Mesenchymal stem cell (in vitro differentiated cells and primary cell): ENCODE measurements around the gene SERGEF.

Experiments used
- DNase-seq: peaks from one replicate; pipeline ENCODE4 v3.0.0-alpha.2; 2013
- H2AFZ ChIP-seq: one replicate; pipeline ENCODE4 v1.6.1; 2013; ENCODE audit warnings: low read depth, mild to moderate bottlenecking, control low read depth, inconsistent platforms, low read length, moderate library complexity
- H2AK5ac ChIP-seq: 2 replicates; pipeline ENCODE4 v1.6.1; 2013; ENCODE audit warnings: low read length, moderate library complexity, mild to moderate bottlenecking, inconsistent platforms; ENCODE audit not compliant: severe bottlenecking
- H2BK120ac ChIP-seq: one replicate; pipeline ENCODE4 v1.6.1; 2013; ENCODE audit warnings: low read depth, mild to moderate bottlenecking, inconsistent platforms, low read length, moderate library complexity
- H2BK12ac ChIP-seq, 2 experiments: one replicate each; pipeline ENCODE4 v1.6.1; 2013; ENCODE audit warnings: inconsistent platforms in 2 of 2, low read length in 2 of 2, mild to moderate bottlenecking in 2 of 2, moderate library complexity in 2 of 2, control low read depth in 1 of 2
- H2BK15ac ChIP-seq: one replicate; pipeline ENCODE4 v1.6.1; 2013; ENCODE audit warnings: mild to moderate bottlenecking, low read depth, inconsistent platforms; ENCODE audit not compliant: poor library complexity, severe bottlenecking
- H2BK5ac ChIP-seq: 2 replicates; pipeline ENCODE4 v1.6.1; 2013; ENCODE audit warnings: low read depth, mild to moderate bottlenecking, low read length, control low read depth, inconsistent platforms; ENCODE audit not compliant: poor library complexity, severe bottlenecking
- H3K14ac ChIP-seq, 2 experiments: one replicate each; pipeline ENCODE4 v1.6.1; 2013; ENCODE audit warnings: inconsistent platforms in 2 of 2, low read length in 2 of 2, control low read depth in 1 of 2, mild to moderate bottlenecking in 1 of 2, moderate library complexity in 1 of 2
- H3K18ac ChIP-seq, 2 experiments: one replicate each; pipeline ENCODE4 v1.6.1; 2013; ENCODE audit warnings: inconsistent platforms in 2 of 2, low read length in 2 of 2, control low read depth in 1 of 2, low read depth in 1 of 2, mild to moderate bottlenecking in 1 of 2
- H3K23ac ChIP-seq, 2 experiments: one replicate each; pipeline ENCODE4 v1.6.1; 2013; ENCODE audit warnings: inconsistent platforms in 2 of 2, low read length in 2 of 2, mild to moderate bottlenecking in 2 of 2, moderate library complexity in 2 of 2, control low read depth in 1 of 2
- H3K27ac ChIP-seq: 2 replicates; pipeline ENCODE4 v1.5.1; 2013; ENCODE audit warnings: mild to moderate bottlenecking, moderate library complexity, low read length, control low read depth, inconsistent platforms; ENCODE audit not compliant: poor library complexity, severe bottlenecking
- H3K27me3 ChIP-seq, 2 experiments: 2 replicates each; pipeline versions ENCODE4 v1.6.1 to v1.7.0; 2013; ENCODE audit warnings: low read length in 2 of 2, mild to moderate bottlenecking in 2 of 2, moderate library complexity in 2 of 2, control low read depth in 1 of 2, inconsistent platforms in 1 of 2; ENCODE audit not compliant: control insufficient read depth in 1 of 2, insufficient read depth in 1 of 2
- H3K36me3 ChIP-seq, 2 experiments: 2 replicates each; pipeline versions ENCODE4 v1.6.1 to v1.7.0; 2013; ENCODE audit warnings: low read length in 2 of 2, control low read depth in 1 of 2, inconsistent platforms in 1 of 2, low read depth in 1 of 2, mild to moderate bottlenecking in 1 of 2; ENCODE audit not compliant: insufficient read depth in 2 of 2, control insufficient read depth in 1 of 2
- H3K4ac ChIP-seq, 2 experiments: one replicate each; pipeline ENCODE4 v1.6.1; 2013; ENCODE audit warnings: inconsistent platforms in 2 of 2, low read length in 2 of 2, mild to moderate bottlenecking in 2 of 2, moderate library complexity in 2 of 2, control low read depth in 1 of 2, low read depth in 1 of 2
- H3K4me1 ChIP-seq: 2 replicates; pipeline ENCODE4 v1.6.1; 2013; ENCODE audit warnings: low read depth, low read length, control low read depth; ENCODE audit not compliant: control insufficient read depth, insufficient read depth
- H3K4me2 ChIP-seq: 2 replicates; pipeline ENCODE4 v1.6.1; 2013; ENCODE audit warnings: low read length, mild to moderate bottlenecking, inconsistent platforms; ENCODE audit not compliant: poor library complexity, severe bottlenecking
- H3K4me3 ChIP-seq, 2 experiments: 2 replicates each; pipeline versions ENCODE4 v1.5.1 to v1.7.0; 2013; ENCODE audit warnings: low read length in 2 of 2, mild to moderate bottlenecking in 2 of 2, control low read depth in 1 of 2, low read depth in 1 of 2; ENCODE audit not compliant: insufficient read depth in 1 of 2
- H3K79me1 ChIP-seq: replicated peaks from 2 replicates; pipeline ENCODE4 v1.6.1; 2013; ENCODE audit warnings: mild to moderate bottlenecking, control low read depth, low read length, inconsistent platforms; ENCODE audit not compliant: poor library complexity, severe bottlenecking
- H3K9ac ChIP-seq: 2 replicates; pipeline ENCODE4 v1.7.0; 2013; ENCODE audit warnings: mild to moderate bottlenecking, low read length, moderate library complexity
- H3K9me3 ChIP-seq: 2 replicates; pipeline ENCODE4 v1.7.0; 2013; ENCODE audit warnings: mild to moderate bottlenecking, low read length; ENCODE audit not compliant: control insufficient read depth
- H4K8ac ChIP-seq: one replicate; pipeline ENCODE4 v1.6.1; 2013; ENCODE audit warnings: inconsistent platforms, mild to moderate bottlenecking, low read length, moderate library complexity
- H4K91ac ChIP-seq: one replicate; pipeline ENCODE4 v1.6.1; 2013; ENCODE audit warnings: mild to moderate bottlenecking, low read length, inconsistent platforms
- WGBS: methylation state at CpG from one replicate; pipeline ENCODE4 v1.1.7; 2013; ENCODE audit warnings: mixed read lengths; 5-methylcytosine and 5-hydroxymethylcytosine counted together

The SERGEF gene

GRCh38 chr11:17781626-17782025 is 231.2 kb downstream of the SERGEF start:
- Histone ChIP-seq H3K9ac (no peak overlapping the region), H2AK5ac (no peak overlapping the region), H2BK12ac (no peak overlapping the region), H3K14ac (no peak overlapping the region), H3K27me3 (peaks cover 0 to 14% of the 10 kb centered on the region in 2 experiments), H3K4ac (no peak overlapping the region), H3K4me2 (no peak overlapping the region), H2AFZ (no peak overlapping the region), H2BK5ac (no peak overlapping the region), H4K8ac (no peak overlapping the region), H3K36me3 (peaks cover 0 to 2% of the 10 kb centered on the region in 2 experiments), H2BK15ac (no peak overlapping the region), H3K18ac (no peak overlapping the region), H3K9me3 (no peaks in the 10 kb centered on the region), H4K91ac (no peak overlapping the region), H3K79me1 (no peaks in the 10 kb centered on the region), H3K23ac (no peak overlapping the region), H3K4me3 (no peak overlapping the region), H3K27ac (no peak overlapping the region), H3K4me1 (no peaks in the 10 kb centered on the region), H2BK120ac (no peak overlapping the region)
- 90% methylated on average over 10 of the region's 12 CpGs for WGBS
- no peak for DNase-seq

DNA sequence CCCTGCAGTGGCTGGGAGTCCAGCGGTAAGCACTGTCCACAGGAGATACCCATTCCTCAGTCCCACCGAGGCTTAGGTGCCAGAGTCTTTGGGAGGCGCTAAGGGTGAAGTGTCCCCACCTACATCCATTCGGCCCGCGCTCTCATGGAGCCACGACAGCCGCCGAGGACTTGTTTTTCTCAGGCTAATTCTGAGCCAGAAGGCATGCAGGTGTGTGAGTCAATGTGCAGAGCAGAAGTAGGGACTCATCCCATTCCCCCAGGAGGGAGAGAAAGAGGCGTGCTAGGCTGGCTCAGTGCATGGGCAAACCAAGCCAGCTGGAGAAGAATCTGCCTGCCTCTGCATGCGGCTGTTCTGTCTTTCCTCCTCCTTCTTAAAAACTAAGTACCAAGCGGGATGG is 231.6 kb downstream of the SERGEF start:
- no peak overlapping the region for H3K18ac ChIP-seq

DNA sequence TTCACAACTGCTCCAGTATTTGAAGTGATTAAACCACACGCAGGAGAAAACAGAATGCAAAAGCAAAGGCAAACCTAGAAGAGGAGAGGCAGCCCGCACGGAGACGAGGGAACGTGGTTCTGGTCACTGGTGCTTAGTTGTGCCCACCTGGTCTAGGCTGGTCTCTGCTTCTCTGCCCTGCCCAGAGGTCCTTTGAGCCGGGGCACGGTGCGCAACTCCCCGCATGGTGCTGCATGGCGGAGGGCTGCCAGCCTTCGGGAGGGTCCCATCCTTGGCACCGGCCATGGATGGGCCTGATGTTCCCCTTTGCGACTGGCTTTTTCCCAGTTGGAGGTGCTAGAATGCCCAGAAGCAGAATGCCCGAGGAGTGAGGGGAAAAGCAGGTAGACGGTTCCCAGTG is 232.2 kb downstream of the SERGEF start:
- Histone ChIP-seq H4K8ac (no peak overlapping the region), H3K4me3 (no peak overlapping the region), H4K91ac (no peak overlapping the region), H3K27me3 (peaks cover 0 to 14% of the 10 kb centered on the region in 2 experiments), H2BK15ac (no peak overlapping the region), H3K79me1 (no peaks in the 10 kb centered on the region), H2AFZ (no peak overlapping the region), H3K4me1 (no peaks in the 10 kb centered on the region), H3K23ac (no peak overlapping the region), H3K18ac (no peak overlapping the region), H3K4ac (no peak overlapping the region), H3K4me2 (no peak overlapping the region), H3K9me3 (no peaks in the 10 kb centered on the region), H2AK5ac (no peak overlapping the region), H3K9ac (no peak overlapping the region), H3K27ac (no peak overlapping the region), H2BK120ac (no peak overlapping the region), H2BK12ac (no peak overlapping the region), H3K14ac (no peak overlapping the region), H3K36me3 (no peaks in the 10 kb centered on the region), H2BK5ac (no peak overlapping the region)
- DNase-seq, result no peak
- 93% methylated on average over 15 of the region's 15 CpGs for WGBS

More for the DNA sequence above, 231.6 kb downstream of the SERGEF start:
- H2BK5ac ChIP-seq, result no peak overlapping the region
- no peak overlapping the region for H3K23ac ChIP-seq
- H3K4me2 ChIP-seq, result no peak overlapping the region
- H2AFZ ChIP-seq, result no peak overlapping the region
- no peak overlapping the region for H4K91ac ChIP-seq
- H3K36me3 ChIP-seq, result peaks cover 0 to 2% of the 10 kb centered on the region in 2 experiments
- no peak overlapping the region for H4K8ac ChIP-seq
- no peak overlapping the region for H3K14ac ChIP-seq
- H2AK5ac ChIP-seq, result no peak overlapping the region
- H3K4ac ChIP-seq, result no peak overlapping the region
- H3K4me1 ChIP-seq, result no peaks in the 10 kb centered on the region
- H3K9ac ChIP-seq, result no peak overlapping the region
- WGBS, result 86% methylated on average over 10 of the region's 12 CpGs
- H3K27ac ChIP-seq, result no peak overlapping the region
- no peak overlapping the region for H2BK120ac ChIP-seq
- H3K4me3 ChIP-seq, result no peak overlapping the region
- no peak overlapping the region for H2BK12ac ChIP-seq
- peaks cover 0 to 14% of the 10 kb centered on the region in 2 experiments for H3K27me3 ChIP-seq
- H2BK15ac ChIP-seq, result no peak overlapping the region
- H3K9me3 ChIP-seq, result no peaks in the 10 kb centered on the region
- no peak for DNase-seq
- no peaks in the 10 kb centered on the region for H3K79me1 ChIP-seq

DNA sequence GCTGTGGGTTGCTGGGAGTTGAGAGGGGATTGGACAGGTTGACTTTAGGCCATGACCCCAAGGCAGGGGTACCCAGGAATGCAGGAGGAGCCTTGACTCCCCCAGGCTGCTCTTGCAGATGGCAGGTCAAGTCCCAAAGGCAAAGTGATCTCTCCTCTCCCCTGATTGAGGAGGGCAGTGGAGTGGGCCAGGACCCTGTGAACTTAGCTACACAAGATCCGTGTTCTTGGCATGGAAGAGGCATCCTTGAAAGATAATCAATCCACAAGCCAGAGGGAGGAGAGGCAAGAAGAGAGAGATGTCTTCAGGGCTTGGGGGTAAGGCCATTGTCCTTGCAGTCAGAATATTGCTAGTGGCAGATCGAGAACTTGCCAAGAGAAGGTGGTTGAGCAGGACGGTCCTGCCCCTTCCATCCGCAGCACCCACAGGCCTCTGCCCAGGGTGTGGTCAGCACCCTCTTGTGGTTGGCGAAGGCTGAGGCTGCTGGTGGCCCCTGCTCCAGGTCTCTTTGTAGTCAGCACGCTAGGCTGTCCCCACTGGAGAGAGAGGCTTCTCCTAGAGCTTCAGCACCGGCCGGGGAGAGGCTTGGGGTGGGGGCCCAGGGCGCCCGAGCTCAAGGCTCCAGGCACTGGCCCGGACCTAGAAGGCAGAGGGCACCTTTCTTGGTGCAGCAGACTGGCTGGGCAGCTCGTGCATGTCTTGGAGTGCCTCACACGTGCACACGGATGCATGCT is 232.8 kb downstream of the SERGEF start:
- no peak overlapping the region for H2BK15ac ChIP-seq
- H2BK5ac ChIP-seq, result no peak overlapping the region
- no peak overlapping the region for H3K9ac ChIP-seq
- H3K4me2 ChIP-seq, result no peak overlapping the region
- H2AFZ ChIP-seq, result no peak overlapping the region
- H4K8ac ChIP-seq, result no peak overlapping the region
- H3K9me3 ChIP-seq, result no peaks in the 10 kb centered on the region
- no peak for DNase-seq
- H3K4ac ChIP-seq, result no peak overlapping the region
- H3K23ac ChIP-seq, result no peak overlapping the region
- H3K14ac ChIP-seq, result no peak overlapping the region
- H2BK120ac ChIP-seq, result no peak overlapping the region
- peaks cover 0 to 14% of the 10 kb centered on the region in 2 experiments for H3K27me3 ChIP-seq
- H4K91ac ChIP-seq, result no peak overlapping the region
- H3K36me3 ChIP-seq, result no peaks in the 10 kb centered on the region
- H3K4me1 ChIP-seq, result no peaks in the 10 kb centered on the region
- WGBS, result 86% methylated on average over 14 of the region's 14 CpGs
- no peak overlapping the region for H3K4me3 ChIP-seq
- H3K79me1 ChIP-seq, result no peaks in the 10 kb centered on the region
- H3K27ac ChIP-seq, result no peak overlapping the region
- H2AK5ac ChIP-seq, result no peak overlapping the region
- H3K18ac ChIP-seq, result no peak overlapping the region
- no peak overlapping the region for H2BK12ac ChIP-seq
